Kidney glomerular epithelial cell (primary cell): ENCODE measurements around the gene LRMDA.

ENCODE experiments used
- DNase-seq: peaks from one replicate; lab custom pipeline; 2025; lab: John Stamatoyannopoulos, UW

Gene LRMDA

DNA sequence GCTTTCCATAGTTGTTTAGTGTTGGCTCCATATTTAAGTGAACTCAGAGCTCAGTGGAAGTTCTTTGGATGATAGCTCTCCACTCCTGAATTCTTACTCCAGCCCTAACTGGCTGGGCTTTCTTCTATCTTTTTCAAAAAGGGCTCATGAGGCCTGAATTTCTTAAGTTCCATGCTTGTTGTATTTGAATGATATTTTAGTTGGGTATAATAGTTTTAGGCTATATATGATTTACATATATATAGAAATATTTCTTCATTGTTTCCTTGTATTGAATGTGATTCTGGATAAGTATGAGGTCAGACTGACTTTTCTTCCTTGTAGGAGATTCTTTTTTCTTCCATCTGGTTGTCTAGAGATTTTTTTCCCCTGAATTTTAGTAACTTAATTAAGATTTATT, 843.5 kb downstream of the LRMDA start:
- DNase-seq = no peak

DNA sequence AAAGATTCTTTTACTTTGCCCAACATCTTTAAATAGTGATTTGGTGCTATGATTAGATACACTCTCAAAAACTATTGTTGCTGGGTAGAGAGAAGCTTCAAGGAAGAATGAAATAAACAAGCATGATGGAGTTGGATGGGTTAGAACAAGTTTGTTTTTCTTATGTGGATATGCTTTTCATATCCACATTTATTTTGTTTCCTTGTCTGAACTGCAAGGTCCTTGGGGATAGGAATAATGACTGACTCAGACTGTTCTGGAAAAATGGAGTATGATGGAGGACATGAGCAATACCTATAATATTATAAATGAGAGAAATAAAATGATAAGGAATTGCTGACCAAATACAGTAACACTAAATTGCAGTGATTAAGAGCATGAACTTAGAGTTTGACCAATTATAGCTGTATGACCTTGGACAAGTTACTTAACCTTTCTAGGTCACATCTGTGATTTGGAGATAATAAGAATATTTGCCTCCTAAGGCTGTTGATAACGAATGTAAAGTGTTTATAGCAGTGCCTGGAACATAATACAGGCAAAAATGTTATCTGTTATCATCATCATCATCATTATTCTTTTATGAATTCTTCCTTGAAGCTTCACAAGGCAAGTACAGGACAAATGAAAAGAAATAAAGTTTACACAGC, 847.5 kb downstream of the LRMDA start:
- DNase-seq = no peak

DNA sequence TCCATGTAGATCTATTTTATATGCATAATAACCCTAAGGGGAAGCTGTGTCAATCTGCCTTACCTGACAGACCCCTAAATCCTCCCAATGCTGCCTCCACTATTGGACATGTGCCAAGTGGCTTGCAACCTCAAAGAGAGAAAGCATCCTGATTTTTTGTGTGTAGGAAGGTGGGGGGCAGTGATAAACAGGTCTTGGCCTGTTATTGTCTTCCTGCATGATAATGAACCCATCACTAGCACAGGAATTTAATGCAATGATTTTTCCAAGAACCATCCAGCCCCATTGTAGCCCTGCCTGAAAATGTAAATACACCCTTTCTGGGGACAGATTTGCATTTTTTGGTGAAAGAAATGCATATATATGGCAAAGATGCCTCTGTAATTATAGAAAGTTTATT, 850.2 kb downstream of the LRMDA start:
- DNase-seq = no peak

DNA sequence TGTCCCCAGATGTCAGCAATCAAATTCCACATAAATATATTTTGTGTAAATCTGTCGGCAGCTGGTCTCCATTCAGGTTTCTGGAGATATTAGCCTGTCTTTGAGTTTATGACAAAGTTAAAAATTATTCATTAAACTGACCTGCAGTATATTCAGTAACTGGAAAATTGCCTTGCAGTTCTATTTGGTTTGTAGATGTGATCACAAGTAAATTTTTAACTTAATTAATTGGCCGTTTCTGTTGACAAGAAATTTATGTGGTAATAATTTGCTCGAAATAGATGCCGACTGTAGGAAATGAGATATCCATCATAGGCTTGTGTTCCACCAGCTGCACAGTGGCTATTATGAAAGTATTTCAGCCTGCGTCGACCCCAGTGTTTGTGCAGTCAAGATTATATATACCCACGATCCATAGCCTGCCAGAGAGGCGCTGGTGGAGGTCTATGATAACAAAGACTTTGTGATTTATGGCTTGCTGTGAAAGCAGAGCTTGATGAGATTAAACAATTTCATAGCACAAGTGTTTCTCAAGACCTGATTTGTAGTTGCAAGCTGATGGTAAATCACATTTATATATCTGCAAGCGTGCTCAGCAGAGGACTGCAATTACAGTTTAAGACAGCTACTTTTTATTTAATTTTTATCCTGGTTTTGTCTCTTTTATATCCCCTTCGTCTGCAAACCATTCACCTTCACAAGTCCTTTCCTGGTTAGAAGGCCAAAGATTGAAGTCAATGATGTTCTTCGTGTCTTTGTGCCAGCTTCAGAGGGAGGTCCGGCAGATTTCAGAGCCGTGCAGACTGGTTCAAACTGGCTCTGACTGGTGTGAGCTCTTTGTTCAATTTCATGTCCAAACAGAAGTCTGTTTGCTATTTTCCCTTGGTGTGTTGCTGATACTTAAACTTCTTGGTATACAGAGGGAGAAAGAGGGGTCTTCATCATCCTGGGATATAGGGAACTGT, 850.9 kb downstream of the LRMDA start:
- peak; percentile 97 for DNase-seq

DNA sequence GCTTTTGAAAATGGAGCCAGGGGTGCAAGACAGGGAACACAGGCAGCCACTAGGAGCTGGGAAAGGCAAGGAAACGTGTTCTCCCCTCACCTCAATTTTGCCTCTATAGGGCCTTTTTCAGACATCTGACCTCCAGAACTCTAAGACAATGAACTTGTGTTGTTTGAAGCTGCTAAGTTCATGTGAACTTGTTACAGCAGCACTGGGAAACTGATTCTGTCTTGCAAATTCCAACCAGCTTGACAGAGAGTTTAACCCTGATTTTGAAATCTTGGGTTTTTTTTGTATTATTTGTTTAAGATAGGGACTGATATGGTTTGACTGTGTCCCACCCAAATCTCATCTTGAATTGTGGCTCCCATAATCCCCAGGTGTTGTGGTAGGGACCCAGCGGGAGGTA, 852.9 kb downstream of the LRMDA start:
- no peak for DNase-seq

DNA sequence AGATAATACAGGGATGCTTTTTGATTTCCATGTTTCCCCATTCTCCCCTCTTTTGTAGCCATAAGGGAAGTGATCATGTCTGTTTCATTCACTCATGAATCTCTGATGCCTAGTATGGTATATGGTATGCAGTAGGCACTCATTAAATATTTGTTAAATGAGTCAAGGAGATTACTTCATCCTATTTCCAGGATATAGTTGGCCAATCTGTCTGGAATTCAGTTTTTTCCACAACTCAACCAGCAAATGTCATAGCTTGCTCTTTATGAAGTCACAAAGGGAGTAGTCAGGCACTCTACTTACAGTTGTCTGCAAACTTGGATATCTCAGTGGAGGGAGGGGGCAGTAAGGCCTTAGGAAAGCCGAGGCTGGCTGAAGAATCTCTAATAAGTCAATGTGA, 853.6 kb downstream of the LRMDA start:
- DNase-seq = peak; percentile 68

DNA sequence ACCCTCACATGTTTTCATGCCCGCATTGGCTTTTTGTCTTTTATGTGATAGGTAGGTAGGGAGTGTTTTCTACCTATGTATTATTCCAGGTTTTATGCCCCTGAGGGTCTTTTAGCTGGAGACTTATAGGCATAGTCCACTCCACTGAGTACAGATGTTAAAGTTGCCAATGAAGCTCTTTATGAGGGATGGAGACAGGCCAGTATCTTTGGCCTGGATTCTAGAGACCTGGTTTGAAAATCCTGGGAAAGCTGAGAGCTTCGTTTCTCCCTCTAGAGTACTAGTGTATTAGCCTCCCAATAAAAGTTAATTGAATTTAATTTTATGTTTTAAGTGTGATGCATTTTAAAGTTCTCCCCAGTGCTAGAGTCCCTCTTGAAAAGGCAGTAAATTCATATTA, 854.1 kb downstream of the LRMDA start:
- DNase-seq = no peak

DNA sequence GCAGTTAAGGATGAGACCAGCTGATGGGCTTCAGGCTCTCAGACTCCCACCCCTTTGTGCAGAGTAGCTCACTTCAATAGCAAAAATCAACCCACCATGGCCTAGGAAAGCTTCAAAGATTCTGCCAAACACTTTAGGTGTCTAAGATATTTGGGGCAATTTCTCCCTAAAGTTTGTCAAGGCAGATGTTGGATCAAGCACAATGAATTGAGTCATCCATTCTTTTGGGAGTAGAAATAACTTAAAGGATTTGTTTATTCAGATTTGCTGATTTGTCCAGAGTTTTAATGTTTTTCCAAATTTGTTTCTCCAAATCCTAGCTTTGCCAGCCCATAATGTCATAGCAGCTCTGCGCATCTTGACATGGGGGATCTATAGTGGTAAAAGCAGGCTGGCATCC, 855.1 kb downstream of the LRMDA start:
- DNase-seq = no peak

DNA sequence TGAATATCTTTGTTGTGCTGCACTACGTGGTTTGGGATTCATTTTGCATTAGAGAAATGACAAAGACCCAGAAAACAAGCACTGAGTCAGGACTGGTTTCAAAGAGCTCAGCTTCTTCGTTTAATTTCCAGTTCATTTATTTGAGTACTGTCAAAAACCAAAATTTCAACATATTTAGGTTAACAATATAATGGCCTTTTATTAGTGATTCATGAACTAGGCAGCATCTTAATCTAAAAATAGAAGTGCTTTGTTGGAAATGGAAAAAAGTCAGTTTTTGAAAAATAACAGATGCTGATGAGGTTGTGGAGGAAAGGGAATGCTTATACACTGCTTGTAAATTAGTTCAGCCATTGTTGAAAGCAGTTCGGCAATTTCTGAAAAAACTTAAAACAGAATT, 856.4 kb downstream of the LRMDA start:
- no peak for DNase-seq

DNA sequence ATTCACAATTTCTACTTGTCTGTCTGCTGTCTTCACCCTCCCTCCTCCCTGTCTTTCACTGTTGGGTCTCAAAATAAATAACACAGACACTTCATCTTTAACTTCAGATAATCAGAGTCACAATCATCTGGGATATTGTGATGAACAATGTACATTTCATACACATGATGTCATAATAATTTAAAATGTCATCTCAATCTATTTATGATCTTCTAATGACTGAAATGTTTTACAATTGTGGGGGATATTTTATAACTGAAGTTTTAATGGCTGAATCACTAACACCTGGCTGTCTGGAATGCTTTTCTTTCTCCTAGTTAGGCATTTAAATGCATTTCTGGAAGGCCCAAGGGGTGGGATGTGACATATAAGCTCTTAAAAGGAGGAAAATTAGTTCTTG, 859.8 kb downstream of the LRMDA start:
- DNase-seq = peak; percentile 82

DNA sequence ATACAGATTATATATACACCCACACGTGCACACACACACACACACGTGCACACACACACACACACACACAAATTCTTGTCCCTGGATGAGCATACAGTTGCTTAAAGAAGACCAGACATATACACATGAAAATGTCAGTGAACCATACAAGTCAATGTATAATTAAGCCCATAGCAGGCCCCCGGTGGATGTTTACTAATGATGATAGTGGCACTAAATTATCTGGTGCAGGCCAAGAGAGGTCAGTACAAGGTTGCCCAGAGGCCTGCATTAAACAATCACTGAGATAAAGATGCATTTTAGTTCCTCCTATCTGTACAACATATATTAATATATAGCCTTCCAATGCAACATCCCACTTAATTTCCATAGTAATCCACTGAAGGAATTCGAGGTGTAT, 860.5 kb downstream of the LRMDA start:
- no peak for DNase-seq

DNA sequence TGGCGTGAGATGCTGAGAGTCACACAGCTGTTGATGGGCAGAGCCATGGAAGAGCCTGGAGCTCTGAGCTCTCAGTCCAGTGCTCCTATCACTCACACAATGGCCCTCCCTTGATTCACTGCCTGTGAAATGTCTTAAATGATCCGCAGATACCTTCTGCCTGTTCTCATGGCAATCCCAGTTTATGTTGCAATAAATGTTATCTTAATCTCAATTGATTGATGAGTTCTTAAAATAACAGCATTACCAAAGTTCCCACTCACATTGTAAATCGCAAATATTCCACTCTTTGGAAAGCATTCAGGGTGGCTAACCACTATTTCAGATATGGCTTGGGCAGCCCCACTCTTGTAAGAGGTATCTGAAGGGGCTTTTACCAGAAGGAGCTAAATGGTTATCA, 865.5 kb downstream of the LRMDA start:
- DNase-seq = no peak

DNA sequence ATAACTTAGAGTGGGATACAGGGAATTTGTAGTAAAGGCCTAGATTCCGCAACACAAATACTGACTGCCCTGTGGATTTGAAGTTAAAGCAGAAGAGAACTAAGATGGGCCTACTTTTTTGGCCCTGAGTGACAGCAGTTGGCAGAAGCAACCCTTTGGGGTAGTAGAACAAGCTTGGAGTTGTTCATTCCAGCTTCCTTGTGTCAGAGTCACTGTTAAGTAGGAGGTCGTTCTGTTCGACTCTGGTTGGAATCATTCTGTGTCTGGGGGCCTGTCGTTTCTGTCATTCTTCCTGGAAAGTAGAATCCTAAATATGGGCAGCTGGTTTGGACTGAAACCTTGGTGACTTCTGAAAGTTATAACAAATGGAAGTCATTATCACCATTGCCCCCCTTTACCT, 865.9 kb downstream of the LRMDA start:
- DNase-seq = no peak

DNA sequence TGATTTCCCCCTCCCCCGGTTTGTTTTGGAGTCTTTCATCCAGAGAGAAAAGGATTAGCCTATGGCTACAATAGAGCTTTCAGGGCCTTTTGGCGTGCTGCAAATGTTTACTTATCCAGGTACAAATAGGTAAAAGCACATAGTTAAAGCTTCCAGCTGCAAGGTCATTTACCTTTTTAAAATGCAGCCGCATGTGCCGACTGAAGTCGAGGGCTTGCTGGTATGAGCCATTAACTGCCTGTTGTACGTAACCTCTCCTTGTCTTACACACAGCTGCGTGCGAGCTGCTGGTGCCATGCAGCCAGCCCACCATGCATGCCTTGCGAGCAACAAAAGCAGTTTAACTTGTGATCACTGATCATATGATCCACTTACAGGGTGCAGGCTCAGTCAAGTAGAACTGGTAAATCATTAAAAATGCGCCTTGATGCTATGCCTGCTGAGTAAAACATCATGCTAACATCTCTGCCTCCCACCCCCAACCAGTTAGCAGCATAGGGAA, 866.4 kb downstream of the LRMDA start:
- DNase-seq = peak; percentile 98

DNA sequence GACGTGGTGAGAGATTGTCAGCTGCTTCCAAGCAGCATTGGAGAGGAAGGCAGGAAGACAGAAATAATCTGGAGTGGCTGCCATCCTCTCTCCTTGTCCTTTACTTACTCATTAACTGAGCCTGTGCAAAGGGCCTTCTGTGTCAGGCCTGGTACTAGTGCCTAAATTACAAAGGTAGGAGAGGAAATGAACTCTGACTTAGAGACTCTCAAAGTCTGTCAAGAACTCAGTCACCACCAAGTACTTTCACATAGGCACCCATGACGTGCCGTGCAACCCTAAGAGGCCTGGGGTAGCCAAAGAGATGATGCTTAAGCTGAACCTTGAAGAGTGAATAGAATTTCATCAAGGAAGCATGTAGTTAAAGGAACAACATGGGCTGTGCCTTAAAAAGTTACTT, 866.9 kb downstream of the LRMDA start:
- DNase-seq = no peak

DNA sequence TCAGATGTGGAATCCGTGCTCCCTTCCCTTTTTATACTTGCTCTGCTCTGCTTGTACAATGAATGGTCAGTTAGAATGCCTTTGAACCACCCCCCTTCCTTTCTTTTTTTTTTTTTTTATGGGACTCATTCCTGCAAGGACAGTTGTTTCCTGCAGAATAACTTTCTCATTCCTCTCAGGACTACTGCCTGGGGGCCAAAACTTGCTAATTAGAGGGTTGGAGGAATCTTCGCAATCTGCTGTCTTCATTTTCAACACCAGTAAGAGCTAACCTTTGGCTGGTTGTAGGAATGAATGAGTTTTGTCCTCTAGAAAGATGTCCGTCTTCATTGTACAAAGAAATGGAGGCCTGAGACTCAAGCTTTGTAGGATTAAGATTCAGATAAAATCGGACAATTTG, 868.1 kb downstream of the LRMDA start:
- no peak for DNase-seq

DNA sequence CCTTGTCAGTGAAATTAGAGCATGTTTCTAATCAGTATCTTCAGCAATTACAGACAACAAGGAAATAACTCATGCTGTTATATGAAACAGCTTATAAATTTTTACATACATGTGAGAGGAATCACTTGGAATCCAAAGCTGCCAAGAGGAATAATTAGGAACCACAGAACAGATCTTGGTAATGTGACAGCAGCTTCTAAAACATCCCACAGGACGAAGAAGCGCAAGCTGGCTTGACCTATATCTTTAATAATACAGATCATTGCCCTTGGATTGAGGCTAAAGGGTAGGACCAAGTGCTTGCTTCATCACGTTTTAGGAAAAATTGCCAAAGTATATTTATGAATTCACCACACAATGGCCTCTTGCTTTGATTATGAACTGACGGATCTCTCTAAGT, 869.8 kb downstream of the LRMDA start:
- no peak for DNase-seq

DNA sequence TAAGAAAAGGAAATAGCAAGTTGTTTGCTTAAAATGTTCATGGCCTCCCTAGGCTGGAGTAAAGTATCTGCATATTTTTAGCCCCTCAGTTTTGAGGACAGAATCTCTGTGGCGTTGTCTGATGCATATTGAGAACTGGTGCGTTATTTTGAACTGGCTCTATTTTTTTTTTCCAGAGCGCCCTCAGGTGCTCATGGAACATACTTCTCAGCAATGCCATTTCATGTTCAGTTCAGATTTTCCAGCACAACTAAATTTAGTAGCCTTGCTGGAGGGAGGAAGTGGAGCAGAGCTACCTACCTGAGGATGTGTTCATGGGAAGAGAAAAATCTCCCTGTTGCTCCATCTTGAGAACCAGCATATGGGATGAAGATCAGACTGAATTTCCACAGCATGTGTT, 870.5 kb downstream of the LRMDA start:
- DNase-seq = peak; percentile 64

DNA sequence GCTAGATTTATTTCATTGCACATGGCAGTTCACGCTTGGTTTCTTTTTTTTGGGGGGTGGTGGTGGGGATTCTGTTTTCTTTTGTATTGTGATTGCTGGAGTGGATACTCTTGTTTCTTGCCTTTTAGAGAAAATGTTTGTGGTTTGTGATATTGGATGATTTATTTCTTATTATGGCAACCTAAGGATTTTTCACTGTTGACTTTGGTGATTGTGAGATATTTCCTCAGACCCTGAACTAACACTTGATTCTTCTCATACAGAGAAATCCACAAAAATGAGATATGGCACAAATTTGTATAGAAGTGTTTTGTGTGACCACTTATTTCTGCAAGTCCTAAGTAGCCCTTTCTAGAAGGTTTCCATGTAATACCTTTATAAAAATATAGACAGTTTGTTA, 871.1 kb downstream of the LRMDA start:
- peak; percentile 64 for DNase-seq

DNA sequence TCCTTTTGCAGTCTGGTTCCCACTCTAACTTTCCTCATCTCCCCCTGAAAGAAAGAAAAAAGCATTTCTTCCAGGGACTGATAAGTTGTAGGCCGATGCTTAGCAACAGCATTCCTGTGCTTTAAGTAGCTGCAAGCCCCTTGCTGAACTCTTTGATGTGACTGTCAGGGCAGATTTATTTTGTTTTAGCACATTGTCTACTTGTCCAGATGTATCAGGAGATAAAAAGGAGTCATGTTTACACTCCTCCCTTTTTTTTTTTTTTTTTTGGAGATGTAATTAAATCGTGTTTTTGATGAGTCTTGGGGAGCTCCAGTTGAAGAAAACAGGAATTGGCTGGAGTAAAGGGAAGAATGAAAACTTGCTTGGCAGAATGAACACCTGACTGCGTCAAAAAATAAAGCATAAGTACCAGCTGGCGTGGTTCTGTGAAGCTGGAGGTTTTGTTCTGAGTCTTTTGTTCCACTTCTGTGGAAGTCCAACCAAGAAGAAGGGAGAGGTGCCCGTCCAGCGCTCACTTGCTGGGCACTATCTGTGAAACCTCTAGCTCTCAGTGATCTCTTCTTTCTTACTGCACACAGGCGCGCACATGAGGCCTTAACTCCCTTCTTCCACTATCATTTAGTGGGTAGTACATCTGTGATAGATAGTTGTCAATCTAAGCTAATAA, 871.7 kb downstream of the LRMDA start:
- peak; percentile 65 for DNase-seq

DNA sequence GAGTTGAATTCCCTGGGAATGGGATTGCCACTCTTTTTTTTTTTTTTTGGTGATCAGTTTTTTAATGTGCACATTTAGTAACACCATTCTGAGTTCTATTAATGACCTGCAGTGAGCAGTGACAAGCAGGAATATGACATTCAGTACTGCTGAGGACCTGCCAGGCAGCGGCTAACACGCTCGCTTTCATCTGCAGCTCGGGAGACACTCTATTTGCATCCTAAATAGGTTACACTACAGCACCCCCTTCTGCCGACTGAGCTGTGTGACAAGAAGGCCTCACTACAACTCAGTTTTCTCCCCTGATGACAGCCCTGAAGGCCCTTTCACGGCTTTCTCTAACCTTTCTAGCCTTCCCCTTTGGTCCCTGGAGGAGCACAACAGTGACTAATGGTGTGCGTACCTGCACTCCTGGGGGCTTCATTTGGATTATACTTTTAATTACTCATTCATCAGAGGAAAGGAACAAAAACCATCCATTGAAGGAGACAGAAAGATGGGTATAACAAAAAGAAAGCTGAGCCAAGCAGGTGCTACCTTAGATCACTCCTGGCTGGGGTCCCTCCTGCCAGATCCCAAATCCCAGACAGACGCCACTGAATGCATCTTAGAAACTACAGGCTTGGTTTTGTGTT, 872.4 kb downstream of the LRMDA start:
- DNase-seq = peak; percentile 88

DNA sequence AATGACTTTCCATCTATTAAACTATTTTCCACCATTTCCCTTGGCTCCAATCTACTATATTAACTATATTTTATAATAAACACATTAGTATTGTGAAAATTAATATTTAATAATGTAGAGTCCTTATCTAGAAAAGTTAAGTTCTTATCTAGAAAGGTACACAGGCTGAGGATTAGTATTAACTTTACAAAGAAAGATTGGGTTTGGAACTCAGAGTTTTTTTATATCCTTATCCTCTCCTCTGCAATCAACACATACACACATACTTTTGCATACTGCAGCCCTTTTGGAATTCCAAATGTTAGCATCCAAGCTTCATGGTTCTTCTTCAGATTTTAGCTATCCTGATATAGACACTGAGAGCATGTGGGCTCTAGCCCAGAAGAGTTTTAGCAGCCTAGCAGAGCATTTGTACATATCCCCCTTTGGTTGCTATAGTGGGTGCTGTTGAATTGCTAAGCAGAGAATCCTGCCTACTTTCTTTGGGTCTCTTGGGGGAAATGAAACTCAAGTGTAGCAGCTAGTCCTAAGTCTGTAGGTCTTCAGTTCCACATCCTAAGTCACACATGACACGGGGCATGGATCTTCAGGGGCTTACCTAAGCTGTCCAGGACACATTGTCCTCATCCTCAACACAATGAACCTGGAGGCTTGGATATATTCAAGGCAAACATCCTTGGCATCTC, 874.6 kb downstream of the LRMDA start:
- no peak for DNase-seq
